Mesenteric fat pad (tissue), 1 donor: ENCODE measurements around the gene AKAP7. TPM values are rescaled to one million over a fixed set of nuclear protein-coding genes. Genes with fewer than 3 reads are reported as not detected.
"Not testable (repeated sequence)": the region's sequence is repeated elsewhere in the genome, so short reads cannot be mapped to it uniquely, and the experiment has no call there.

Experiments
- DNase-seq: peaks from one replicate; pipeline ENCODE4 v3.0.0-alpha.2; 2020; ENCODE audit warnings: low spot score
- total RNA-seq: library from RNA; stranded (reverse); fragmentation: NEBNext Ultra II Directional; extraction: Animal tissue kit (Norgen Biotek cat#: 25700); gene quantifications from one replicate; pipeline ENCODE4 v1.2.1, GENCODE V29; 2021
- donor health status: DM: yes; HTN: yes; CAD: no.

Gene AKAP7
- total RNA-seq, 1 donor from 2014 or later: 12.2 TPM

DNA sequence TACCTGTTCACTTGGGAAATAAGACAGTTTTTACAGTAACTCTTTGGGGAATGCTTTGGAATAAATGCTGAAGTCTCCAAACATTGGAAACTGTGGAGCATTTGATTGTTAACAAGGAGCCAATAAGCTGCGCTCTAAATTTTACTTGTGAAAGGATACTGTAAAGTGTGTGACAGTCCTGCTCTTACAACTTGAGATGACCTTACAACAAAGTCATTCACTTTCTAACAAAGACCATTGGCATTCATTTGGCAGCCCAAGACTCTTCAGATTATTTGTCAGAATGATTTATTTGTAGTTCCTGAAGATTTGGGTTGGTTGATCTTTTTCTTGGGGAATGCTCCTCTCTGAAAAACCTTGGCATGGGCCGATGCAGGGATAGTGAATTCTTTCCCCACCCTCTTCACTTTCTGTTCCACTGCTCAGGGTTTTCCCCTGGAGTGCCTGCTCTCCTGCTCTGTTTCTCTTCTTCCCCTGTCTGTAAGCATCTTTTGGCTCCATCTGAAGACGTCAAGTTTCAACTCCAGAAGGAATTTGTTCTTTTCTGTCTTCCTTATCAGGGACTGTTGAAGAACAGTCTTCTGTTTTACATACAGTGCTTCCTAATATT, 116.4 kb downstream of the AKAP7 start:
- DNase-seq: no peak

DNA sequence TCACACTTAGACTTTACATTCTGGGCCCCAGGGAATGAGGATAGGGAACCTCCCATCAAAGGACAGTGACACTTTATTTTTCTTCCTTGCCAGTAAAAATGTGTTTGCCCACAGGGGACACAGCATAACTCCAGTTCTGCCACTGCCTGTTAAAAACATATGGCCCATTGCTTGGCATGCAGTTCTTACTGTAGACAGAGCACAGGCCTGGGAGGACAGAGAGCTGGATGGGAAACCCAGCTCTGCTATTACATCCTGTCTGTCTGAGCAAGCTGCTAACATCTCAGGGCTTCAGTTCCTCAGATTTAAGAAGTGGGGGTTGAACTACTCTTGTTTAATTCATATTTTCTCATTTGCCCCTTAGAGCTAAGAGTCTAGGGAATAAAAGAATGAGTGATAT, 120.2 kb downstream of the AKAP7 start:
- no peak for DNase-seq

DNA sequence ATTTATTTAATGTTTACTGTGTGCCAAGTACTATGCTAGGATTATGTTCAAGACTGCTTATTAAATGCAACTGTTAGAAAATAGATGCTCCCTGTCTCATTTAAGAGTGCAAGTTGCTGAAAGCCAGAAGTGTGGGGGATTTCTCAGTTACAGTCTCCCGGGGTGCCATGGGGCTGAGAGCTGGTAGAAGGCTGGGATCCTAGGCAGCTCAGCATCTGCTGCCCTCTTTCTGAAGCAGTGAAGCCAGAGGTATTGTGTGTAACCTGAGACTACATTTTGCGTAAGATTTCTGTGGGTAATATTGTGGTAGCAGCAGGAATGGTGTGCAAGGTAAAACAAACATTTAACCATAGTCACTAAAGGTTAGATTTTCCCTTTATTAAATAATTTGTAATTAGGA, 120.6 kb downstream of the AKAP7 start:
- no peak for DNase-seq

- DNase-seq: no peak
These were observed 121.8 kb downstream of the AKAP7 start for GRCh38 chr6:131257104-131257503.

DNA sequence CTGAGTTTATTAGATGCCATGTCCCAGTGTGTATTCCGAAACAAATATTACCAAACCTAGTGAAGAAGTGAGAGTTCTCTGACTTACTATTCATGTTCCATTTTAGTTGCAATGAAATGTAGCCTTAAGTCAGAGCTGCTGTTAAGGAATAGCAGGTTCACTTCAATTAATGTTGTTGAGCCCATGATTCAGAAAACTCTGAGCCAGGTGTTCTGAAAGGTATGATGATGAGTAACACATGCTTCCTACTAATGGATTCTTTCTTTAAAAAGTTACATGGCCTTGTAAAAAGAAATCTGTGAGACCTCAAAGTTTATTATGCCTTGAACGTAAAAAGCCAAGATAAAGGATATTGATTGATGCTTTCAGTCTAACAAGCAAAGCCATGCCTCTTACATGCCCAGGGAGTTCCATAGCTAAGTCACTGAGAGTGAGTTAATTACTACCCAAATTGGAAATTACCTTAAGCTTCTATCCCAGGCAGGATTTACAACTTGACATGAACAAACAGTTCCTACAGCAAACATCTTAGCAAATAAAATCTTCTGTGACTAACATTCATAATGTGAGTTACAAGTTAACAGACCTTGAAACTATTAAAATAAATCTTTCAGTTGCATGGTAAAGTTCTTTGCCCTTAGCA, 122.9 kb downstream of the AKAP7 start:
- no peak for DNase-seq

DNA sequence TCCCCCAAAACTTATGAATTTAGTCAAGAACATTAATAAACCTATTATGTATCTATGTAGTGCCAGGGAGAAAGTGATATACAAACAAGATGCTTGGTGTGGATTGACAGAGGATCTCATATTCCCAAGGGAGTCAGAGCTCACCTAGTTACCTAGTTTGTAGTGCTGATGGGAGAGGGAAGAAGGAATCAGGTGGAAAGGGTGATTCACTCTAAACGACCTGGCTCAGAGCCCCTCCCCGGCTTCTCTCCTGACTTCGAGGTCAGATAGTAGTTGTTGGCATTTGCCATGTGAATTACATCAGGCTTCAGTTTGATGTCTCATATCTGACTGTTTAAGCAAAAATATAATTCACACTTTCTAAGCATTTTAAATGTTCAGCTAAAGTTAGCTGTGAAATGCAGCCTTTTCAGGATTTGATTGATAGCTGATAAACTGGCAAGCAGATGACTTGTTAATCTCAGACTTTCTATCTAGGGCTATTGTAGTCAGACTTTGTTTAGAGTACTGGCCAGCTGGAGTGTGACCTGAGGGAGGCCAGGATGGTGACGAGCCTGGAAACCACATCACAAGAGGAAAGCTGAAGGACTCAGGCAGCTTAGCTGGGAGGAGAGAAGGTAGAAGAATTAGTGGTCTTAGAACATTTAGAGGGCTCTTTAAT, 123.7 kb downstream of the AKAP7 start:
- DNase-seq: no peak

- DNase-seq: not testable (repeated sequence)
These were observed 125.7 kb downstream of the AKAP7 start for GRCh38 chr6:131260960-131261359.

GRCh38 chr6:131262060-131262459, 126.8 kb downstream of the AKAP7 start:
- DNase-seq: no peak

DNA sequence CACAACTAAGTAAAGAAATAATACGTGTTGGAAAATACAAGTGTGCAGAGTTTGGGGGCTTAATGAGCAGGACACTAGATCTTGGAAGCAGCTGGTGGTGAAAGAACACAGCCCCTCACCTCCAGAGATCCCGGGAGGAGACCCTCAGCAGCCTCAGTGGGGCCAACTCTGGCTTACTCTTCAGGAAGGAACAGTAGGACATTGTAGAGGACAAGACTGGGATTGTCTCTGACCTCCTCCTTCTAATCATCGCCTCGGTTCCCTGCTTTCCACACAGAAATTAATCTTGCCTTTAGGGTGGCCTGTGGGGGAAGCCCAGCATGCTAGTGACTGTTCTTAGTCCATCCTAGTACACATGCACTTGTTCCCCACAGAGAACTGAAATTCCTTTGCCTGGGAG, 130.7 kb downstream of the AKAP7 start:
- DNase-seq: no peak

GRCh38 chr6:131268303-131268702, 133.0 kb downstream of the AKAP7 start:
- DNase-seq: no peak

DNA sequence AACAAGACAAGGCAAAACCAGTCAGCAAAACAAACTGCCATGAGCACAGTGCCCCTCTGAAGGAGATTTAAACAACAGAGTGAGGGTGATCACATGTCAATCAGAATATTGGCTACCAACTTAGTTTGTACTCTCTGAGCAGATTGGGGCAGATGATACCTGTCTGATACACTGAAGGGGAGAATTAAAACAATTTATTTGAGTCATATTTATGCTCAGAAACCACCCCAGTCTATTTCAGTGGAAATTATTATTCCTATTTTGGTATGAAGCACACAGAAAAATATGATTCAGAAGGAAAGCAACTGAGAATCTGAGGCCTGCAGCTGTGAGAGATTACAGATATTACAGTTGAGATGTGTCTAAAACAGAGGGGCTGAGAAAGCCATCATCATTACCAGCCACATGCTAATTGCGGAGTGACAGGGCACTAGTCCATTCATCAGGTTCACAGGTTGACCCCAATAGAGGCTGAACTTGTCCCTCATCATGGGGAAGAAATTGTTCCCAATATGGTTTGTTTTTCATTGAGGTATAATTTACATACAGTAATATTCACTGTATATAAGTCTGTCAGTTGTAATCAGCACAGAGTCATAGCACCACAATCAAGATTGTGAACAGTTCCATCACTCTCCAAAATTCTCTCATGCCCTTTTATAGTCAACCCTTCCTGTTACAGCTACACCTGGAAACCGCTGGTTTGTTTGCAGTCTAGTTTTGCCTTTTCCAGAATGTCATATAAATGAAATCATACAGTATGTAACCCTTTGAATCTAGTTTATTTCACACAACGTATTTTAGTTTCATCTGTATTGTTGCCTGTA, 134.5 kb downstream of the AKAP7 start:
- no peak for DNase-seq

- no peak for DNase-seq
These were observed 135.3 kb downstream of the AKAP7 start for GRCh38 chr6:131270534-131270933.

- DNase-seq: no peak
These were observed 140.0 kb downstream of the AKAP7 start for GRCh38 chr6:131275273-131275672.

- no peak for DNase-seq
These were observed 142.3 kb downstream of the AKAP7 start for GRCh38 chr6:131277591-131277990.

DNA sequence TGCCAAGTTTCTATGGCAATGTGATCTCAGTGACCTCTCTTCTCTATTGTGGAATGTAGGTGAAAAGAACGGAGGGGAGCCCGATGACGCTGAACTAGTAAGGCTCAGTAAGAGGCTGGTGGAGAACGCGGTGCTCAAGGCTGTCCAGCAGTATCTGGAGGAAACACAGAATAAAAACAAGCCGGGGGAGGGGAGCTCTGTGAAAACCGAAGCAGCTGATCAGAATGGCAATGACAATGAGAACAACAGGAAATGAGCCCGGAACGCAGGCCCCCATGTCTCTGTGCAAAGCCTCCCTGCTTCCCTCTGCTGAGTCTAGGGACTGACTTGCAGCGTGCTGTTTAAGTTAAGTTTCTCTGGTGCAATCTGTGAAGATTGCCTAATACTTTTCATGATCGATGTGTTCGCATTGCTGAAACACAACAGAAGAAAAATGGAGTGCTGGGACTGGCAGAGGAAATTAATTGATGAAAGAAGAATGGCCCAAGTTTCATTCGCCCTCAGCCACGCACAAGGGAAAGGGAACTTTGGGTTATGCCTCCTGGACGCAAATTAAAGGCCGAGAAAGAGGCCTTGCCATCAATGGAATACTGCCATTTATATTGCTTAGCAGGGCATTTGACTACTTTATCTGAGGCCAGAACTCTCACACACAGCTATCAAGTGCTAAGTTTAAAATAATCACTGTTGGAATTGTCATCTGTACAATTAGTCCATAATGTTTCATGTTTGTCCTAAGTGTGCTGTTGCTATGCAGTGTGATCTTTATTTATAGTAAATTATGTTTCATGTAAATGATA, 146.4 kb downstream of the AKAP7 start:
- no peak for DNase-seq

- DNase-seq: no peak
These were observed 147.1 kb downstream of the AKAP7 start for GRCh38 chr6:131282365-131282764.

DNA sequence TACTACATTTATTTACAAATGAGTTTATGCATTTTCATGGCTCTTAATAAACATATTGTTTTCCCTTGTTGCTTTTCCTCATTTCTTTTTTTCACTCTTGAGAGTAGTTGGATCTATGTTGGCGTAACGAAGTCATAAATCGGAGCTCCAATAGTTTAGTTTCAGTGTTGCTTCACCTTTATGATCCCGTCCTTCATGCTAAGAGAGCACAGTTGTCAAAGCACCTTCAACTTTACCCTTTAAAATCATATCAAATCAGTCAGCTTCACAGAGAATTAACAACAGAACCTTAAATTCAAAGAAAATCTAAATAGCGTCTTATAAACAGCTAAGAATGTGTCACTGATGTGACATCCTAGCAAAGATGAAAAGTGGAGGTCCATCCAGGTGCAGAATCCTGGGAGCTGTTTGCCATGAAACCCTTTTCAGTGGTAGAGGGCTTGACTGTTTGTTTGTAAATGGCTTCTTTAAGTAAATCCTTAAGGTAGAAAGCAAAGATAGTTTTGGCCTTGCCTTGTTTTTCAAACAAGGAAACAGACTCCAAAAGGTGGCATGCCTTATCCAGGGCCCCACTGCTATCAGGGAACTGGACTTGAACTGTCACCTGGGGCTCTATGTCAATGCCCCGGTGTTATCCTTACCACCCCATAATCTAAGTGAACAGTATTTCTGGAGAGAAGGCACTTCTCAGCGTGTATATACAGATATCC, 148.4 kb downstream of the AKAP7 start:
- no peak for DNase-seq

DNA sequence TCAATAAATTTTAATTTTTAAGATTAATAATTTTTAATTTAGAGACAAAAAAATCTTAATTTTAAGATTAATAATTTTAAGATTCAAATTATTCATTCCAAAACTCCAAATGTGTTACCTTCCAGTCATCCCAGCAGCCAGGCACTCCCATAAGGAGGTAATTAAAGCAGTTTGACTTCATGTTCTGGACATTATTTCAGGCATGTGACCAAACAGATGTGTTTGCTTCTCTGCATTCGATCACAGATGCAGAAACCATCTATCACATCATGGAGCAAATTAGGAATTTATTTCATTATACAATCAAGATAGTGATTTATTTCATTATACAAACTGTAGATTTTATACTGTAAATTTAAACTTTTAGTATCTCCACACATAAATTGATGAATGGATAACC, 150.3 kb downstream of the AKAP7 start:
- no peak for DNase-seq

DNA sequence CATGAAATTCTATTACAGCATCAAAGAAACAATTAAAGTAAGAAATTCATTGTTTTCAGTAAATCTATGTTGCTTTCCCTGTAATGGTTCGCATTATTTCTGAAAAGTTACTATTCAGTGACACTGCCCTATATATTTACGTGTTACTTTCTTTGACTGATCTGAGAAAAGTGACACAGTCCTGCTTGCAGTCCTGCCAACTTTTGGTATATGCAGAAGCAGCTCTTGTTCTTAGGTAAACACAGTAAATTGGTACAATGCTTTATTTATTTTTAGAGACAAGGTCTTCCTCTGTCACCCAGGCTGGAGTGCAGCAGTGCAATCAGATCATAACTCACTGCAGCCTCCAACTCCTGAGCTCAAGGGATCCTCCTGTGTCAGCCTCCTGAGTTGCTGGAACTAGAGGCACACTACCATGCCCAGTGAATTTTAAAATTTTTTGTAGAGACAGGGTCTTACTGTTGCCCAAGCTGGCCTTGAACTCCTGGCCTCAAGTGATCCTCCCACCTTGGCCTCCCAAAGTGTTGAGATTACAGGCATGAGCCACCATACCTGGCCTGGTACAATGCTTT, 151.3 kb downstream of the AKAP7 start:
- DNase-seq: no peak

- no peak for DNase-seq
These were observed 152.9 kb downstream of the AKAP7 start for GRCh38 chr6:131288214-131288613.
